Brain microvascular endothelial cell (primary cell): ENCODE measurements around the gene PEX1.
"Not testable (repeated sequence)": the region's sequence is repeated elsewhere in the genome, so short reads cannot be mapped to it uniquely, and the experiment has no call there.

Experiments used
- DNase-seq: peaks from one replicate; pipeline ENCODE4 v3.0.0-alpha.2; 2020
- H3K27ac ChIP-seq: fragments of 250-450 bp; sonication (Bioruptor Pico); 2 replicates; pipeline ENCODE4 v1.5.1; 2020; ENCODE audit warnings: mild to moderate bottlenecking, moderate library complexity
- H3K27me3 ChIP-seq: fragments of 250-450 bp; sonication (Bioruptor Pico); replicated peaks from 2 replicates; pipeline ENCODE4 v1.5.1; 2020; ENCODE audit warnings: mild to moderate bottlenecking
- H3K36me3 ChIP-seq: fragments of 250-450 bp; sonication (Bioruptor Pico); replicated peaks from 2 replicates; pipeline ENCODE4 v1.5.1; 2020; ENCODE audit warnings: mild to moderate bottlenecking
- H3K4me3 ChIP-seq: 2 replicates; pipeline ENCODE4 v1.5.1; 2011; ENCODE audit warnings: low read depth, mild to moderate bottlenecking, control low read depth, low read length, moderate library complexity
- CTCF ChIP-seq: IDR thresholded peaks from 2 replicates; pipeline ENCODE4 v1.5.1; 2011; ENCODE audit warnings: low read depth, mild to moderate bottlenecking, moderate library complexity, low read length, control low read depth, inconsistent platforms; ENCODE audit errors: missing control alignments
- in situ Hi-C: cut with HindIII; loops from 2 replicates; pipeline ENCODE4 v1.10.0; 2017; ENCODE audit warnings: low sequenced_read_pairs, low pct_ligation_motif_present

The PEX1 gene

DNA sequence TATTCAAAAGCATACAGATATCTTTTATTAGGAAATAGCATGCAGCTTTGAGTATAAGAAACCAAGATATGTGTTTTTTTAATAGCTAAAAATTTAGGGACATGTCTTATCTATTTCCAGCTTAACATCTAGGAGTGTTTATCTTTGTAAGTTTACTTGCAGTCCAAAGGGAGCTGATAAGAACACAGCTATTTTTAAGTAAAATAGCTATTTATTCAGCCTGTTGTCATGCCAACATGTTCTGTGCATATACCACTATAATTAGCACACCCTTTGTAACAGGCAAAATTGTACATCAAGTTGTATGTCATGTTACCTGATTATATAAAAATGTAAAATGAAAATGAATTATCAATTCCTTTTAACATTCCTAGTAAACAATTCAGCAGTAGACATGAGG, 32.3 kb upstream of the PEX1 start:
- H3K36me3 ChIP-seq, result peaks cover 21% of the 10 kb centered on the region
- DNase-seq, result no peak
- no peaks in the 10 kb centered on the region for H3K27me3 ChIP-seq
- TF ChIP-seq CTCF, result no peak
- in situ Hi-C loops, result no loop called here
- H3K27ac ChIP-seq, result no peak overlapping the region
- no peak overlapping the region for H3K4me3 ChIP-seq

GRCh38 chr7:92557808-92558362, 29.6 kb upstream of the PEX1 start:
- Histone ChIP-seq H3K27ac (no peak overlapping the region), H3K4me3 (no peak overlapping the region), H3K27me3 (no peaks in the 10 kb centered on the region), H3K36me3 (peaks cover 12% of the 10 kb centered on the region)
- in situ Hi-C loops, result no loop called here
- no peak for DNase-seq
- no peak for TF ChIP-seq CTCF

GRCh38 chr7:92557249-92557648, 28.9 kb upstream of the PEX1 start:
- in situ Hi-C loops, result no loop called here

DNA sequence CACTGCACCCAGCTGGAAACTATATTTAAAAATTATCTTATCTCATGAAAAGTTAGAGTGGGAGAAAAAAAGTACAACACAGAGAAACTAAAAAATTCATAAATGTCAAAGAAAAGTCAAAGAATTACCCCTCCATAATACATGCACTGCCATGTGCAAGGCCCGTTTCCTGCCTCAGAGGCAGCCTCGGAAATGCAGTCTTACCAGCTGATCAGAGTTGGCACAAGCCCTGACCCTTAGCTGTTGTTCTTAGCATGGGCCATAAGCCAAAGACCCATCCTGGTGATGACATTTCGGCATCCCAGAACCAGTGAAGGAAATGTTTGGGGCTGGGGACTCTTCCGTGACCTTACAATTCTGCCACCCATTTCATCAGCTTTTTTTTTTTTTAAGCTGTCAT, 21.9 kb upstream of the PEX1 start:
- no peak overlapping the region for H3K27ac ChIP-seq
- no peaks in the 10 kb centered on the region for H3K27me3 ChIP-seq
- H3K36me3 ChIP-seq, result no peaks in the 10 kb centered on the region
- no peak for TF ChIP-seq CTCF
- no peak for DNase-seq
- no peak overlapping the region for H3K4me3 ChIP-seq
- in situ Hi-C loops, result no loop called here

More at GRCh38 chr7:92557249-92557648, 28.9 kb upstream of the PEX1 start:
- Histone ChIP-seq H3K36me3 (peaks cover 7% of the 10 kb centered on the region), H3K27me3 (no peaks in the 10 kb centered on the region), H3K27ac (no peak overlapping the region), H3K4me3 (no peak overlapping the region)
- TF ChIP-seq CTCF, result no peak
- DNase-seq, result no peak

DNA sequence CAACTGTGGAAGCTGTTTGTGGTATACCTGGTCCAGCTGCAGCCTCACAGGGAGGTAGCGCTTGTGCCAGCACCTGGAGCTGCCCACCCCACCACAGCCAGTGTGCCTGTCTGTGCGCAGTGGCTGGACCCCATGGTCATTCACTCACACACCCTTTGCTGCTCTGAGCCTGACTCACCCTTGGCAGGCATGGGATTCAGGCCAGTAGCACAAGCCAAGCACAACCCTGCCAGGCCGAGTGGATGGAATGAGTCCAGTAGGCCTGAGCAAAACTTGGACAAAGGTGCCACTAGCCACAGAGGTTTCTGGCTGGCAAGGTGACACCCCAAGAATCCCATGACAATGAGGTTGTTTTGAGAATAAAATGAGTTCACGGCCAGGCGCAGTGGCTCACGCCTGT, 19.3 kb upstream of the PEX1 start:
- H3K36me3 ChIP-seq, result no peaks in the 10 kb centered on the region
- DNase-seq, result no peak
- no peak overlapping the region for H3K4me3 ChIP-seq
- no peak for TF ChIP-seq CTCF
- no peaks in the 10 kb centered on the region for H3K27me3 ChIP-seq
- in situ Hi-C loops, result no loop called here
- no peak overlapping the region for H3K27ac ChIP-seq

- no peak for TF ChIP-seq CTCF
- H3K36me3 ChIP-seq, result no peaks in the 10 kb centered on the region
- DNase-seq, result no peak
- in situ Hi-C loops, result no loop called here
- no peak overlapping the region for H3K4me3 ChIP-seq
- H3K27ac ChIP-seq, result no peak overlapping the region
- H3K27me3 ChIP-seq, result no peaks in the 10 kb centered on the region
Observed at GRCh38 chr7:92546856-92547497, 18.7 kb upstream of the PEX1 start.

DNA sequence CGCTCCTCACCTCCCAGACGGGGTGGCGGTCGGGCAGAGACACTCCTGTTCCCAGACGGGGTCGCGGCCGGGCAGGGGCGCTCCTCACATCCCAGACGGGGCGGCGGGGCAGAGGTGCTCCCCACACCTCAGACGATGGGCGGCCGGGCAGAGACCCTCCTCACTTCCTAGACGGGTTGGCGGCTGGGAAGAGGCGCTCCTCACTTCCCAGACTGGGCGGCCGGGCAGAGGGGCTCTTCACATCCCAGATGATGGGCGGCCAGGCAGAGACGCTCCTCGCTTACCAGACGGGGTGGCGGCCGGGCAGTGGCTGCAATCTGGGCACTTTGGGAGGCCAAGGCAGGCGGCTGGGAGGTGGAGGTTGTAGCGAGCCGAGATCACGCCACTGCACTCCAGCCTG, 16.8 kb upstream of the PEX1 start:
- H3K4me3 ChIP-seq, in situ Hi-C loops, DNase-seq, H3K27ac ChIP-seq, H3K27me3 ChIP-seq, H3K36me3 ChIP-seq: not testable (repeated sequence)

DNA sequence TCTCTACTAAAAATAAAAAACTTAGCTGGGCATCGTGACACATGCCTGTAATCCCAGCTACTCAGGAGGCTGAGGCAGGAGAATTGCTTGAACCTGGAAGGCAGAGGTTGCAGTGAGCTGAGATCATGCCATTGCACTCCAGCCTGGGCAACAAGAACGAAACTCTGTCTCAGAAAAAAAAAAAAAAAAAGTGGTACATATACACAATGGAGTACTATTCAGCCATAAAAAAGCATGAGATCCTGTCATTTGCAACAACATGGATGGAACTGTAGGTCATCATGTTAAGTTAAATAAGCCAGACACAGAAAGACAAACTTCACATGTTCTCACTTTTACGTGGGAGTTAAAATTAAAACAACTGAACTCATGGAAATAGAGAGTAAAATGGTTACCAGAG, 15.2 kb upstream of the PEX1 start:
- H3K27me3 ChIP-seq, in situ Hi-C loops, H3K36me3 ChIP-seq, H3K27ac ChIP-seq, H3K4me3 ChIP-seq, DNase-seq: not testable (repeated sequence)
